Measurements from ENCODE around the gene STRAP.

STRAP gene

GRCh38 chr12:15918066-15918465 is 35.9 kb downstream of the STRAP start:
- TF ChIP-seq, protein P1, sequence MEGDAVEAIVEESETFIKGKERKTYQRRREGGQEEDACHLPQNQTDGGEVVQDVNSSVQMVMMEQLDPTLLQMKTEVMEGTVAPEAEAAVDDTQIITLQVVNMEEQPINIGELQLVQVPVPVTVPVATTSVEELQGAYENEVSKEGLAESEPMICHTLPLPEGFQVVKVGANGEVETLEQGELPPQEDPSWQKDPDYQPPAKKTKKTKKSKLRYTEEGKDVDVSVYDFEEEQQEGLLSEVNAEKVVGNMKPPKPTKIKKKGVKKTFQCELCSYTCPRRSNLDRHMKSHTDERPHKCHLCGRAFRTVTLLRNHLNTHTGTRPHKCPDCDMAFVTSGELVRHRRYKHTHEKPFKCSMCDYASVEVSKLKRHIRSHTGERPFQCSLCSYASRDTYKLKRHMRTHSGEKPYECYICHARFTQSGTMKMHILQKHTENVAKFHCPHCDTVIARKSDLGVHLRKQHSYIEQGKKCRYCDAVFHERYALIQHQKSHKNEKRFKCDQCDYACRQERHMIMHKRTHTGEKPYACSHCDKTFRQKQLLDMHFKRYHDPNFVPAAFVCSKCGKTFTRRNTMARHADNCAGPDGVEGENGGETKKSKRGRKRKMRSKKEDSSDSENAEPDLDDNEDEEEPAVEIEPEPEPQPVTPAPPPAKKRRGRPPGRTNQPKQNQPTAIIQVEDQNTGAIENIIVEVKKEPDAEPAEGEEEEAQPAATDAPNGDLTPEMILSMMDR (IDR thresholded peaks at IDR 0.05; ENCODE audit: insufficient read depth, low read depth, low read length, missing control alignments), result no peak
- H3K4me3 ChIP-seq (ENCODE audit: low read length), result no peak overlapping the region
- no peak for DNase-seq (ENCODE audit: low read depth)

DNA sequence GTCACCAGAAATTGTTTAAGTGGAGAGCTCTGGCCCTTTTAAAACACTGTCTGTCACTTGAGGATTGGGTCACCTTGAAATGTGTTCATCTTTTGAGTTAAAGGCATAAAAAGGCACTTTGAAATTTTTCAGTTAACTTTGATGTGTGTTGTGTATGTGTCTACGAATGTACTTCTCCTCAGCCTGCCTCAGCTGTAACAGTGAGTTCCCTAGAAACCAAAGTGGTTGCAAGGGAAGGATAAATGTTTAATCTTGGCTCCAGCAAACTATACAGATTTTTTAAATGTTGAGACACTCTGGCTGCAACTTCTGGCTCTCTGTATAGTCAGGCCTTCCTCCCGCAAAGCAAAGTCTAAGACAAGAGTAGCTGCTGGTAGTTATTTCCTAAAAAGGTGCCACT is 37.2 kb downstream of the STRAP start:
- H3K4me3 ChIP-seq (ENCODE audit: low read length), result no peak overlapping the region
- TF ChIP-seq, protein P1 (IDR thresholded peaks at IDR 0.05; ENCODE audit: insufficient read depth, low read depth, low read length, missing control alignments), result no peak
- DNase-seq (ENCODE audit: low read depth), result no peak

- DNase-seq (ENCODE audit: low read depth), result no peak
- H3K4me3 ChIP-seq (ENCODE audit: low read length), result no peak overlapping the region
- TF ChIP-seq, protein P1 (IDR thresholded peaks at IDR 0.05; ENCODE audit: insufficient read depth, low read depth, low read length, missing control alignments), result no peak
Observed at GRCh38 chr12:15924956-15925355, 42.8 kb downstream of the STRAP start.

DNA sequence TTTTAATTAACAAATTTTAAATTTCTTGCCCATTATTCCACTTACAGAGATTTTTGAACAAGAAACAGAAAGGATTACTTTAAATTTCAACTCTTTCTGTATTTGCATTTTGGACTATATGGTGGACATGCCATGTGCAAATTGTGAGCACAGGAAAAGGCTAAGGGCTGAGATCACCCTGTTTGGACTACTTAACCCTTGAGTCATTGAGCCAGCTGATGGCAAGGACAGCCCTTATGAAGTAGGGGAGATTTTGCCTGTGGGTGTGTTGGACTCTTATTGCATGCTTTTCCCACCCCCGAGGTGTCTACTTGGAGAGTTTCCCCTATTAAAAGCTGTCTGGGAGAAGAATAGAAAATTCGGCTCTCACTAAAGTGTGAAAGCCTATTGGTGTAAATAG is 46.2 kb downstream of the STRAP start:
- DNase-seq (ENCODE audit: low read depth), result peak; percentile 81
- TF ChIP-seq, protein P1 (IDR thresholded peaks at IDR 0.05; ENCODE audit: insufficient read depth, low read depth, low read length, missing control alignments), result no peak
- H3K4me3 ChIP-seq (ENCODE audit: low read length), result no peak overlapping the region

- DNase-seq (ENCODE audit: low read depth), result no peak
- H3K4me3 ChIP-seq (ENCODE audit: low read length), result no peak overlapping the region
- TF ChIP-seq, protein P1 (IDR thresholded peaks at IDR 0.05; ENCODE audit: insufficient read depth, low read depth, low read length, missing control alignments), result no peak
Observed at GRCh38 chr12:15928870-15929571, 46.8 kb downstream of the STRAP start.

- peak; percentile 19 for DNase-seq (ENCODE audit: low read depth)
- no peak overlapping the region for H3K4me3 ChIP-seq (ENCODE audit: low read length)
- TF ChIP-seq, protein P1 (IDR thresholded peaks at IDR 0.05; ENCODE audit: insufficient read depth, low read depth, low read length, missing control alignments), result peak; percentile 22
Observed at GRCh38 chr12:15931590-15932053, 49.4 kb downstream of the STRAP start.

DNA sequence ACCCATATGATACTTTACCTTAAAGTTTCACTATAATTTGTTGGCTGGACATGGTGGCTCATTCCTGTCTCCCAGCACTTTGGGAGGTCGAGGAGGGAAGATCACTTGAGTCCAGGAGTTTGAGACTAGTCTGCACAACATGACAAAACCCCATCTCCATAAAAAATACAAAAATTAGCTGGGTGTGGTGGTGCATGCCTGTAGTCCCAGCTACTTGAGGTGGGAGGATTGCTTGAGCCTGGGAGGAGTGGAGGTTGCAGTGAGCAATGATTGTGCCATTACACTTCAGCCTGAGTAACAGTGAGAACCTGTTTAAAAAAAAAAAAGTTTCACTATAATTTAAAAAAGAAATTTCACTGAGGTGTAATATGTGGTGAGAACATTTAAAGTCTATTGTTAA is 50.1 kb downstream of the STRAP start:
- no peak overlapping the region for H3K4me3 ChIP-seq (ENCODE audit: low read length)
- TF ChIP-seq, protein P1 (IDR thresholded peaks at IDR 0.05; ENCODE audit: insufficient read depth, low read depth, low read length, missing control alignments), result no peak
- peak; percentile 30 for DNase-seq (ENCODE audit: low read depth)

Data from epithelial cell of esophagus (primary cell).